COR-L47 (cell line): ENCODE results near the gene SPDYE9.
"Not testable (repeated sequence)": the region's sequence is repeated elsewhere in the genome, so short reads cannot be mapped to it uniquely, and the experiment has no call there.

Experiments
- DNase-seq: peaks from one replicate; lab custom pipeline; 2025; lab: John Stamatoyannopoulos, UW

SPDYE9 gene

GRCh38 chr7:73085938-73086337, at the start of gene SPDYE9:
TSS of gene SPDYE9 (minus strand) at chr7:73086038. CDS start at chr7:73084238, 1,800 bp downstream.
- not testable (repeated sequence) for DNase-seq

GRCh38 chr7:73134866-73135265, 49.0 kb upstream of the SPDYE9 start:
- not testable (repeated sequence) for DNase-seq

GRCh38 chr7:73132651-73133217, 46.9 kb upstream of the SPDYE9 start:
- not testable (repeated sequence) for DNase-seq

- not testable (repeated sequence) for DNase-seq
Observed at GRCh38 chr7:73130612-73131011, 44.8 kb upstream of the SPDYE9 start.

- not testable (repeated sequence) for DNase-seq
Observed at GRCh38 chr7:73124126-73124525, 38.3 kb upstream of the SPDYE9 start.

- DNase-seq: not testable (repeated sequence)
Observed at GRCh38 chr7:73122778-73123447, 37.1 kb upstream of the SPDYE9 start.

GRCh38 chr7:73118155-73118554, 32.3 kb upstream of the SPDYE9 start:
- not testable (repeated sequence) for DNase-seq

GRCh38 chr7:73057811-73058210, 28.0 kb downstream of the SPDYE9 start, which contains the start of gene SPDYE11:
TSS of gene SPDYE11 (minus strand) at chr7:73057911. CDS start at chr7:73056111, 1,800 bp downstream.
- not testable (repeated sequence) for DNase-seq

- DNase-seq: not testable (repeated sequence)
Observed at GRCh38 chr7:73029666-73030065, 56.2 kb downstream of the SPDYE9 start, which contains the start of gene SPDYE8. TSS of gene SPDYE8 (minus strand) at chr7:73029766. CDS start at chr7:73027966, 1,800 bp downstream.
